Endothelial cell of umbilical vein (primary cell): ENCODE results near the gene TPSB2. TPM values are rescaled to one million over a fixed set of nuclear protein-coding genes. Genes with fewer than 3 reads are reported as not detected.

Experiments used
- BruUV-seq: library from RNA; stranded (reverse); fragments of 400-500 nt; replicated peaks from 2 replicates; lab custom pipeline; 2021; lab: Mats Ljungman, UMichigan
- CTCF ChIA-PET: fragments of 300-600, 350-600 bp; sonication (Branson Sonifier 250); formaldehyde crosslinking; loops from one replicate; lab custom pipeline; 2021; ENCODE audit warnings: antibody characterized with exemption, inconsistent platforms; lab: Charles Lee
- POLR2A ChIA-PET: fragments of 300-600, 350-600 bp; sonication (Branson Sonifier 250); formaldehyde crosslinking; loops from one replicate; lab custom pipeline; 2021; ENCODE audit warnings: antibody characterized with exemption, inconsistent platforms; lab: Charles Lee
- DNase-seq: peaks from one replicate; pipeline ENCODE4 v3.0.0-alpha.2; 2011; ENCODE audit warnings: low read depth, low spot score
- FAIRE-seq: peaks from 2 replicates; lab custom pipeline; 2011; peaks lifted over from hg19 to GRCh38; lab: Jason Lieb, UNC
- H2AFZ ChIP-seq: 2 replicates; pipeline ENCODE4 v1.6.0; 2012; ENCODE audit warnings: low read depth, low read length, control low read depth, inconsistent platforms
- H3K27ac ChIP-seq: 2 replicates; pipeline ENCODE4 v1.5.1; 2011; ENCODE audit warnings: low read depth, mild to moderate bottlenecking, control low read depth, low read length, moderate library complexity; ENCODE audit not compliant: insufficient read depth
- H3K27me3 ChIP-seq, 2 experiments: 2 replicates each; pipeline versions ENCODE4 v1.6.0 to v1.6.1; 2011; ENCODE audit warnings: low read length in 2 of 2, mixed read lengths in 1 of 2; ENCODE audit not compliant: control insufficient read depth in 2 of 2, insufficient read depth in 2 of 2
- H3K36me3 ChIP-seq, 2 experiments: 2 replicates in 1 of 2; 3 replicates in 1 of 2; pipeline ENCODE4 v1.5.1; 2011; ENCODE audit warnings: low read length in 2 of 2, mild to moderate bottlenecking in 1 of 2, moderate library complexity in 1 of 2; ENCODE audit not compliant: control insufficient read depth in 2 of 2, insufficient read depth in 2 of 2; ENCODE audit errors: extremely low read depth in 1 of 2
- H3K4me1 ChIP-seq: 3 replicates; pipeline ENCODE4 v1.5.1; 2011; ENCODE audit warnings: mild to moderate bottlenecking, low read length; ENCODE audit not compliant: control insufficient read depth, insufficient read depth; ENCODE audit errors: extremely low read depth
- H3K4me2 ChIP-seq: 2 replicates; pipeline ENCODE4 v1.6.1; 2011; ENCODE audit warnings: low read length, control low read depth, mixed read lengths; ENCODE audit not compliant: insufficient read depth
- H3K4me3 ChIP-seq, 3 experiments: fragments of 200-600 bp in 1 of 3; sonication (generic), shearing (Covaris generic) in 1 of 3; replicated peaks in 1 of 3; 2 replicates each; pipeline ENCODE4 v1.5.1; 2011 to 2016; ENCODE audit warnings: control low read depth in 3 of 3, low read length in 3 of 3, mild to moderate bottlenecking in 2 of 3, inconsistent platforms in 1 of 3, low read depth in 1 of 3, moderate library complexity in 1 of 3; ENCODE audit not compliant: insufficient read depth in 1 of 3
- H3K79me2 ChIP-seq: 2 replicates; pipeline ENCODE4 v1.6.0; 2012; ENCODE audit warnings: low read length, inconsistent platforms; ENCODE audit not compliant: control insufficient read depth, insufficient read depth
- H3K9ac ChIP-seq: replicated peaks from 2 replicates; pipeline ENCODE3; 2011; ENCODE audit warnings: low read length, control low read depth; ENCODE audit not compliant: insufficient read depth; ENCODE audit errors: extremely low read depth
- H3K9me1 ChIP-seq: replicated peaks from 3 replicates; pipeline ENCODE4 v1.6.0; 2011; ENCODE audit warnings: mild to moderate bottlenecking, low read length; ENCODE audit not compliant: control insufficient read depth, insufficient read depth; ENCODE audit errors: extremely low read depth
- H3K9me3 ChIP-seq: replicated peaks from 2 replicates; pipeline ENCODE4 v1.5.1; 2012; ENCODE audit warnings: low read length, inconsistent platforms; ENCODE audit not compliant: control insufficient read depth, insufficient read depth
- H4K20me1 ChIP-seq: replicated peaks from 2 replicates; pipeline ENCODE3; 2011; ENCODE audit warnings: mild to moderate bottlenecking, low read length; ENCODE audit not compliant: control insufficient read depth, insufficient read depth; ENCODE audit errors: extremely low read depth
- EZH2 ChIP-seq: IDR thresholded peaks from 2 replicates; pipeline ENCODE4 v1.6.1; 2012; ENCODE audit warnings: borderline replicate concordance, low read depth, mild to moderate bottlenecking, moderate library complexity, low read length, inconsistent platforms; ENCODE audit not compliant: severe bottlenecking
- FOS ChIP-seq: IDR thresholded peaks from 2 replicates; pipeline ENCODE4 v1.6.1; 2011; ENCODE audit warnings: mild to moderate bottlenecking, low read length, moderate library complexity, borderline replicate concordance; ENCODE audit not compliant: insufficient read depth
- GATA2 ChIP-seq: IDR thresholded peaks from 2 replicates; pipeline ENCODE4 v1.7.0; 2011; ENCODE audit warnings: low read depth, mild to moderate bottlenecking, moderate library complexity, mixed read lengths, low read length; ENCODE audit not compliant: insufficient read length, insufficient read depth
- JUN ChIP-seq: IDR thresholded peaks from 2 replicates; pipeline ENCODE4 v1.6.1; 2011; ENCODE audit warnings: borderline replicate concordance, low read depth; ENCODE audit not compliant: insufficient read length, insufficient read depth
- MYC ChIP-seq: IDR thresholded peaks from one replicate; pipeline ENCODE4 v1.6.1; 2011; ENCODE audit warnings: mild to moderate bottlenecking, low read depth, low read length
- POLR2A ChIP-seq: IDR thresholded peaks from 2 replicates; pipeline ENCODE4 v1.6.1; 2012; ENCODE audit warnings: low read depth, mild to moderate bottlenecking, control low read depth, low read length
- POLR2AphosphoS5 ChIP-seq: IDR thresholded peaks from 2 replicates; pipeline ENCODE4 v1.6.1; 2012; ENCODE audit warnings: low read depth, mild to moderate bottlenecking, control low read depth, low read length, moderate library complexity; ENCODE audit not compliant: insufficient read depth
- dilution Hi-C: fragments of 300-500 bp; cut with MboI; formaldehyde crosslinking; loops from one replicate; pipeline ENCODE4 v1.15.0; 2019; ENCODE audit warnings: low sequenced_read_pairs; ENCODE audit not compliant: extremely low pct_ligation_motif_present
- intact Hi-C: fragments of 100-400 bp; cut with micrococcal nuclease; formaldehyde crosslinking; loops from one replicate; pipeline ENCODE4 v1.10.0; 2022
- polyA plus RNA-seq, 4 experiments: library from polyadenylated mRNA; depleted of rRNA in 3 of 4; stranded (reverse) in 3 of 4; unstranded in 1 of 4; fragments of >200 nt; gene quantifications; 2 replicates each; pipeline versions ENCODE4 v1.2.1 to v1.2.3, GENCODE V29; 2011 to 2012; ENCODE audit warnings: missing spikeins in 1 of 4
- total RNA-seq: library from RNA; stranded (reverse); gene quantifications from 2 replicates; pipeline ENCODE4 v1.2.3, GENCODE V29; 2021
- TF ChIP-seq, protein P1 (sequence below), 2 donors: IDR thresholded peaks; 1 replicate in 1 of 2; 2 replicates in 1 of 2; pipeline ENCODE4 v1.5.1; 2011; ENCODE audit warnings: low read length in 2 of 2, mild to moderate bottlenecking in 2 of 2, moderate library complexity in 2 of 2, control low read depth in 1 of 2, inconsistent platforms in 1 of 2, low read depth in 1 of 2; ENCODE audit not compliant: insufficient read depth in 1 of 2; ENCODE audit errors: extremely low read depth in 1 of 2
- TF ChIP-seq, protein P2 (sequence below): IDR thresholded peaks from 2 replicates; pipeline ENCODE4 v1.6.1; 2011; ENCODE audit not compliant: insufficient read depth, insufficient read length

The TPSB2 gene
- total and polyA plus RNA-seq, 2 donors (not counting 3 experiments of a cell fraction or from before 2014, with no cell fraction given): not detected

DNA sequence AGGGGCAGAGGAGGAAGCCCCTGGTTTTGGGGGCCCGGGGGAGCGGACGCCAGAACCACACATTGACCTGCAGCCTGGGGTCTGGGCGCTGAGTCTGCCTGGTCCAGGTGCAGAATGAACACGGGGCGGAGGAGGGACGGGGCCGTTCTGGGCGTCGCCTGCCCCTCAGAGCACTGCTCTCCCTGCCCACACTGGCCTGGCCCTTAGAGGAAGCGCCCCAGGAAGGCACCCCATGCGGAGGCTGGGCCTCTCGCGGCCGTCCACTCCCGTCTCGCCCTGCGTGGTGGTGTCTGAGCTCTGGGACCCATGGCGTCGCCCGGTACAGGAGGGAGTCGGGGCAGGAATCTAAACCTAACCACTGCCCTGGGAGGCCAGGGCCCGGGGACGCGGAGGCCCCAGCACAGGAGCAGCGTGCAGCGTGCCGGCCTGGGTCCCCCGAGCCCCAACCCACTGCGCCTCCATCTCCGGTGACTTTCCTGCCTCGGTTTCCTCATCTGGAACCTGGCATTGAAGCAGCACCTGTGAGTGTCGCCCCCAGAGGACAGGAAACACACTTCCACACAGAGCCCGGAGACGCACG lies 30.2 kb upstream of the TPSB2 start:
- no peaks in the 10 kb centered on the region for H3K9me3 ChIP-seq
- intact Hi-C loops: no loop called here
- no peak overlapping the region for H2AFZ ChIP-seq
- DNase-seq (no peak), FAIRE-seq (no peak)
- H3K27me3 ChIP-seq: peaks cover 21 to 25% of the 10 kb centered on the region in 2 experiments
- H3K4me1 ChIP-seq: no peaks in the 10 kb centered on the region
- H3K79me2 ChIP-seq: no peaks in the 10 kb centered on the region
- H3K4me2 ChIP-seq: no peak overlapping the region
- TF ChIP-seq JUN (no peak), FOS (no peak), POLR2AphosphoS5 (no peak), MYC (no peak), POLR2A (no peak), EZH2 (no peak), GATA2 (no peak)
- TF ChIP-seq, protein P1, sequence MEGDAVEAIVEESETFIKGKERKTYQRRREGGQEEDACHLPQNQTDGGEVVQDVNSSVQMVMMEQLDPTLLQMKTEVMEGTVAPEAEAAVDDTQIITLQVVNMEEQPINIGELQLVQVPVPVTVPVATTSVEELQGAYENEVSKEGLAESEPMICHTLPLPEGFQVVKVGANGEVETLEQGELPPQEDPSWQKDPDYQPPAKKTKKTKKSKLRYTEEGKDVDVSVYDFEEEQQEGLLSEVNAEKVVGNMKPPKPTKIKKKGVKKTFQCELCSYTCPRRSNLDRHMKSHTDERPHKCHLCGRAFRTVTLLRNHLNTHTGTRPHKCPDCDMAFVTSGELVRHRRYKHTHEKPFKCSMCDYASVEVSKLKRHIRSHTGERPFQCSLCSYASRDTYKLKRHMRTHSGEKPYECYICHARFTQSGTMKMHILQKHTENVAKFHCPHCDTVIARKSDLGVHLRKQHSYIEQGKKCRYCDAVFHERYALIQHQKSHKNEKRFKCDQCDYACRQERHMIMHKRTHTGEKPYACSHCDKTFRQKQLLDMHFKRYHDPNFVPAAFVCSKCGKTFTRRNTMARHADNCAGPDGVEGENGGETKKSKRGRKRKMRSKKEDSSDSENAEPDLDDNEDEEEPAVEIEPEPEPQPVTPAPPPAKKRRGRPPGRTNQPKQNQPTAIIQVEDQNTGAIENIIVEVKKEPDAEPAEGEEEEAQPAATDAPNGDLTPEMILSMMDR (IDR thresholded peaks at IDR 0.05; ENCODE audit: extremely low read depth in 1 of 2, insufficient read depth in 1 of 2, low read depth in 1 of 2, low read length in 2 of 2): no peak
- TF ChIP-seq, protein P2, sequence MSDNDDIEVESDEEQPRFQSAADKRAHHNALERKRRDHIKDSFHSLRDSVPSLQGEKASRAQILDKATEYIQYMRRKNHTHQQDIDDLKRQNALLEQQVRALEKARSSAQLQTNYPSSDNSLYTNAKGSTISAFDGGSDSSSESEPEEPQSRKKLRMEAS: no peak
- no peak overlapping the region for H3K27ac ChIP-seq
- POLR2A ChIA-PET: no interaction called here
- H3K4me3 ChIP-seq: no peak overlapping the region
- no peaks in the 10 kb centered on the region for H3K36me3 ChIP-seq
- H3K9ac ChIP-seq: no peak overlapping the region
- BruUV-seq: no TSS peak
- CTCF ChIA-PET: no interaction called here
- dilution Hi-C loops: no loop called here
- no peaks in the 10 kb centered on the region for H3K9me1 ChIP-seq
- H4K20me1 ChIP-seq: no peaks in the 10 kb centered on the region
